H4 (cell line): ENCODE data around the gene TEX13A. TPM values are rescaled to one million over a fixed set of nuclear protein-coding genes. Genes with fewer than 3 reads are reported as not detected.
"Not testable (repeated sequence)": the region's sequence is repeated elsewhere in the genome, so short reads cannot be mapped to it uniquely, and the experiment has no call there.

Experiments used
- DNase-seq: peaks from one replicate; pipeline ENCODE4 v3.0.0-alpha.2; 2015; ENCODE audit warnings: low spot score
- total RNA-seq: library from RNA; depleted of rRNA; stranded (reverse); fragments of >200 nt; shearing (Covaris generic); gene quantifications from 2 replicates; pipeline ENCODE4 v1.2.3, GENCODE V29; 2014; rRNA removed

TEX13A gene, protein sequence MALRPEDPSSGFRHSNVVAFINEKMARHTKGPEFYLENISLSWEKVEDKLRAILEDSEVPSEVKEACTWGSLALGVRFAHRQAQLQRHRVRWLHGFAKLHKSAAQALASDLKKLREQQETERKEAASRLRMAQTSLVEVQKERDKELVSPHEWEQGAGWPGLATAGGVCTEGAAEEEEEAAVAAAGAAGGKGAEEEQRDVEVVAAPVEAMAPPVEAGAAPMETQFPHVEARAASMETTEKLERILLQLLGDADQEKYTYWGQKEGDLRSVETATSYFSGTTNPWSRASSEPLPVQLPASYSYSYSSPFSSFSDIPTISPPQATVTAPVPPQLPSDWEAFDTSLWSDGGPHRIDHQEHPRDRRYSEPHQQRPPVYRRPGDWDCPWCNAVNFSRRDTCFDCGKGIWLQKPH
- total RNA-seq: not detected in 2 replicates

GRCh38 chrX:105220636-105221035 is at the start of gene TEX13A:
TEX13A (minus strand) TSS chrX:105220694; CDS start chrX:105220397, 297 bp downstream.
- no peak for DNase-seq

- DNase-seq: no peak
Measured at GRCh38 chrX:105269386-105269785, 48.9 kb upstream of the TEX13A start.

DNA sequence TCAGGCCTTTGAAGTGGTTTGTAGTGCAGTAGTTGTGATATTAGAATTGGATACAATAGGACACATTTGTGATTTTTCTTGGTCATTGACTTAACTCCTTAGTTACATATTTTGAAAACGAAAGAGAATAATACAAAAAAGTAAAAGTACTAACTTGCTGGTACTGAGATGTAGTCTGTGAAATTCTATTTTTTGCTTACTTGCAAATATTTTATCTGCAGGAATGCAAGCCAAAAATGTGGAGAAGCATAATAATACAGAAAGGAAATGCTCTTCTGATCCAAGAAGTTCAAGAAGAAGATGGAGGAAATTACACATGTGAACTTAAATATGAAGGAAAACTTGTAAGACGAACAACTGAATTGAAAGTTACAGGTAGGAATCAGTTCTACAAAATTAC is 46.7 kb upstream of the TEX13A start:
- DNase-seq: no peak

- no peak for DNase-seq
Measured at GRCh38 chrX:105266456-105266855, 46.0 kb upstream of the TEX13A start.

GRCh38 chrX:105265093-105265492 is 44.6 kb upstream of the TEX13A start:
- DNase-seq: no peak

DNA sequence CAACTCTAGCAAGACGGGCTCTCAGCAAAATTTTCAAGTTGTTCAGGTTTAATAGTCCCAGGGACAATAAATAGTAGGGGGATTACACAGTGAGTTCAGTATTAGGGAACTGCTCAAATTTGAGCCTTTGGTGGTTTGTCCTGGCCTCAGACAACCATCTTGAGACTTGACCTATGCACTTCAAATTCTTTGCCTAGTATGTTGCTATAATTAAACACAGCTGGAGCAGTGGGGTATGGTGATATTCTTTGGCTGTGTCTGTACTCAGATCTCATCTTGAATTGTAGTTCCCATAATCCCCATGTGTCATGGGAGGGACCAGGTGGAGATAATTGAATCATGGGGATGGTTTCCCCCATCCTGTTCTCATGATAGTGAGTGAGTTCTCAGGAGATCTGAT is 43.3 kb upstream of the TEX13A start:
- DNase-seq: no peak

GRCh38 chrX:105263171-105263570 is 42.7 kb upstream of the TEX13A start:
- no peak for DNase-seq

DNA sequence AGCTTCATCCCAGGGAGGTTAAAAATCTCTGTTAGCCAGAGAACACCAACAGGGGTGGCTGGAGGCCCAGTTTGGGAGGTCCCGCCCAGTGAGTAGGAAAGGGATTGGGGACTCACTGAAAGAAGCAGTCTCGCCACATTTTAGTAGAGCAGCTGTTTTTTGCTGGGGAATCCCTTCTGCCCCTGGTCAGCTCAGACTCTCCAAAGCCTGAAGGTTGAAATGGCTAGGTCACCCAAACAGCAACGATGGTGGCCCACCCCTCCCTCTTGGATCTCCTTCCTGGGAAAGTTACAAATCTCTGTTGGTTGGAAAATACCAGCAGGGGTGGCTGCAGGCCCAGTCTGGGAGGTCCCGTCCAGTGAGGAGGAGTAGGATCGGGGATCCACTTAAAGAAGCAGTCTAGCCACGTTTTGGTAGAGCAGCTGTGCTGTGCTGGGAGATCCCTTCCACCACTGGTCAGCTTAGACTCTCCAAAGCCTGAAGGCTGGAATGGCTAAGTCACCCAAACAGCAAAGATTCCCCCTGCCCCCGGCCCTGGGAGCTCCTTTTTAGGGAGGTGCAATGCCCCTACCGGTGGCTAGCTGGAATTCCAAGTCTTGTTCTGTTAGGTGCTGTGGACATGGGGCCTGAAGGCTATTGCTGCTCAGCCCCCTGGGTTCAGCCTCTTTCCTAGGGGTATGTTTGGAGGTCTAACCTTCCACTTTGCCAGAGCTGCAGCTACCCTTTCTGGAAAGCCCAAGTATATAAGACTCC is 40.0 kb upstream of the TEX13A start:
- DNase-seq: no peak

- no peak for DNase-seq
Measured at GRCh38 chrX:105241056-105241455, 20.6 kb upstream of the TEX13A start.

DNA sequence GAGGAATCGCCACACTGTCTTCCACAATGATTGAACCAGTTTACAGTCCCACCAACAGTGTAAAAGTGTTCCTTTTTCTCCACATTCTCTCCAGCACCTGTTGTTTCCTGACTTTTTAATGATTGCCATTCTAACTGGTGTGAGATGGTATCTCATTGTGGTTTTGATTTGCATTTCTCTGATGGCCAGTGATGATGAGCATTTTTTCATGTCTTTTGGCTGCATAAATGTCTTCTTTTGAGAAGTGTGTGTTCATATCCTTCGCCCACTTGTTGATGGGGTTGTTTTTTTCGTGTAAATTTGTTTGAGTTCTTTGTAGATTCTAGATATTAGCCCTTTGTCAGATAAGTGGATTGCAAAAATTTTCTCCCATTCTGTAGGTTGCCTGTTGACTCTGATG is 16.9 kb upstream of the TEX13A start:
- DNase-seq: not testable (repeated sequence)

- no peak for DNase-seq
Measured at GRCh38 chrX:105229146-105229545, 8.7 kb upstream of the TEX13A start.

- DNase-seq: no peak
Measured at GRCh38 chrX:105228602-105229001, 8.1 kb upstream of the TEX13A start.

DNA sequence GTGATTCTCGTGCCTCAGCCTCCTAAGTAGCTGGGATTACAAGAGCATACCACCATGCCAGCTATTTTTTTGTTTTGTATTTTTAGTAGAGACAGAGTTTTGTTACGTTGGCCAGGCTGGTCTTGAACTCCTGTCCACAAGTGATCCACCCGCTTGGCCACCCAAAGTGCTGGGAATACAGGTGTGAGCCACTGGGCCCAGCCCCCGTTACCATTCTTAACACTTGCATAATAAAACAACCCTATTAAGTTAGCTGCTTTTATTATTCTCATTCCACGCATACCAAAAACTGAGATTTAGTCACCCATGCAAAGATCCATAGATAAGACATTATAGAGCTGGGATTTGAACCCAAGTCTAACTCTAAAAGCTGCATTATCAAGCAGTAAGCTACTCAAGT is 6.0 kb upstream of the TEX13A start:
- no peak for DNase-seq

DNA sequence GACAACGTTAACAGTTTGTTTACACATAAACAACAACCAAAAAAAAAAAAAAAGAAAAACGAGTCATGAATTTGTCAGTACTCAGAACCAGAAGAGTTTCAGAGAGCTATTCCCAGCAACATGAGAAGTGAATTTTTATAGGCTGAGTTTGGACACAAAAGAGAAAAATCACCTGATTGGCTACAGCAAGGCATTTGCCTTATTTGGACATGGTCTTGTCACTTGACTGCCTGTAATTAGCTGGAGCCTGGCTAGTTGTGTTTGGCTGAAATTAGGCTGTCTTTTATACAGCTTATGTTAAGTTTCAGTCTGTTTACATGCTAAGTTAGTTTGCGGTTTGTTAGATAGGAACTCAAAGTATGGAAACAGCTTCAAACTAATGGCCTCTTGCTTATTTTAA is 880 bp upstream of the TEX13A start:
- DNase-seq: peak; percentile 49

DNA sequence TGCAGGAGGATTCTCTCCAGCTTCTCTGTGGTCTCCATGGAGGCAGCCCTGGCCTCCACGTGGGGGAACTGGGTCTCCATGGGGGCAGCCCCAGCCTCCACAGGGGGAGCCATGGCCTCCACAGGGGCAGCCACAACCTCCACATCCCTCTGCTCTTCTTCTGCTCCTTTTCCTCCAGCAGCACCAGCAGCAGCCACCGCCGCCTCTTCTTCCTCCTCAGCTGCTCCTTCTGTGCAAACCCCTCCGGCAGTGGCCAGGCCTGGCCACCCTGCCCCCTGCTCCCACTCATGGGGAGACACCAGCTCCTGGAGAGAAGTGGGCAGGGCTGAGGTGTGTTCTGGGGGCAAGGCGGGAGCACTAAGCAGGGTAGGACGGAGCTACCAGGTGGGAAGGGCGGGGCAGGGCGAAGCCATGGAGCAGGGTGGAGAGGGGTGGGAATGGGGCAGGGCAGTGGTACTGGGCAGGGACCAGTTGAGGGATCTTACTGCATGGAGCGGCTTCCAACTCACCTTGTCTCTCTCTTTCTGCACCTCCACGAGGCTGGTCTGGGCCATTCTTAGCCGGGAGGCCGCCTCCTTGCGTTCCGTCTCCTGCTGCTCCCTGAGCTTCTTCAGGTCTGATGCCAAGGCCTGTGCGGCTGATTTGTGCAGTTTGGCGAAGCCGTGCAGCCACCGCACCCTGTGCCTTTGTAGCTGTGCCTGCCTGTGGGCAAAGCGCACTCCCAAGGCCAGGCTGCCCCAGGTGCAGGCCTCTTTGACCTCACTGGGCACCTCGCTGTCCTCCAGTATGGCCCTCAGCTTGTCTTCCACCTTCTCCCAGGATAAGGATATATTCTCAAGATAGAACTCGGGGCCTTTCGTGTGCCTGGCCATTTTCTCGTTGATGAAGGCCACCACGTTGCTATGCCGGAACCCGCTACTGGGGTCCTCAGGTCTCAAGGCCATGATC is 766 bp downstream of the TEX13A start:
- DNase-seq: no peak

- no peak for DNase-seq
Measured at GRCh38 chrX:105211066-105211575, 9.4 kb downstream of the TEX13A start.

DNA sequence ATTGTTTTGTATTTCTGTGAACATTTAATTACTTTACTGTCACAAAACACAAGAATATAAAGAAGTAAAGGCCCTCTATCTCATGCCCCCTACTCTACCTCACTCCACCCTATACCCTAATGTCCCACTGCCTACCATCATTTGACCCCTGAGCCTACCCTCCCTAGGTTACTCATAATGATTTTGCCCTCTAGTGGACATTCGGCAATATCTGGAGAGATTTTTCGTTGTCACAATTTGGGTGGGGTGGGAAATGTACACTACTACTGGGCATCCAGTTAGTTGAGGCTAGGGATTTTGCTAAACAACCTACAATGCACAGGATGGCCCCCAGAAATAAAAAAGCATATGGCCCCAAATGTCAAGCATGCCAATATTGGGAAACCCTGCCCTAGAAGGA is 10.2 kb downstream of the TEX13A start:
- no peak for DNase-seq

DNA sequence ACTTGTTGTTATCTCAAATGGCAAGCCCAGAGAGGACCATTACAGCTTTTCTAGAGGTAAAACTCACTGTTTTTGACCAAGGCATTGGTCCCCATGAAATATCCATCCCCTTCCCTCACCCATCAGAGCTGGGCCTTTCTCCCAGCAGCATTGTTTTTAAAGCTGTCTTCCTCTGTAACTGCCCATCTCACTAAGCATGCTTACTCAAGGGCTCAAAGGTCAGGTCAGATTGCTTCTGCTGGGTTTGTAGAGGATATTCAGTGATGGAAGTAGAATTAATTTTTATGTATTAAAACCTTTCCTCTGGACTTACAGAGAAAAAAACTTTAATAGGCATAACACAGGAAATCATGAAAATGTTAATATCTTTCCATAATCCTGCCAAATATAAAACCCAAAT is 11.1 kb downstream of the TEX13A start:
- DNase-seq: no peak

GRCh38 chrX:105191878-105192277 is 28.6 kb downstream of the TEX13A start:
- DNase-seq: peak; percentile 9

- DNase-seq: peak; percentile 5
Measured at GRCh38 chrX:105190252-105190853, 30.1 kb downstream of the TEX13A start.

- DNase-seq: no peak
Measured at GRCh38 chrX:105189093-105189492, 31.4 kb downstream of the TEX13A start.
